GF-D8 (cell line): ENCODE data around the gene SMIM3.
"Not testable (repeated sequence)": the region's sequence is repeated elsewhere in the genome, so short reads cannot be mapped to it uniquely, and the experiment has no call there.

ENCODE experiments used
- DNase-seq: peaks from one replicate; lab custom pipeline; 2025; lab: John Stamatoyannopoulos, UW

The SMIM3 gene

DNA sequence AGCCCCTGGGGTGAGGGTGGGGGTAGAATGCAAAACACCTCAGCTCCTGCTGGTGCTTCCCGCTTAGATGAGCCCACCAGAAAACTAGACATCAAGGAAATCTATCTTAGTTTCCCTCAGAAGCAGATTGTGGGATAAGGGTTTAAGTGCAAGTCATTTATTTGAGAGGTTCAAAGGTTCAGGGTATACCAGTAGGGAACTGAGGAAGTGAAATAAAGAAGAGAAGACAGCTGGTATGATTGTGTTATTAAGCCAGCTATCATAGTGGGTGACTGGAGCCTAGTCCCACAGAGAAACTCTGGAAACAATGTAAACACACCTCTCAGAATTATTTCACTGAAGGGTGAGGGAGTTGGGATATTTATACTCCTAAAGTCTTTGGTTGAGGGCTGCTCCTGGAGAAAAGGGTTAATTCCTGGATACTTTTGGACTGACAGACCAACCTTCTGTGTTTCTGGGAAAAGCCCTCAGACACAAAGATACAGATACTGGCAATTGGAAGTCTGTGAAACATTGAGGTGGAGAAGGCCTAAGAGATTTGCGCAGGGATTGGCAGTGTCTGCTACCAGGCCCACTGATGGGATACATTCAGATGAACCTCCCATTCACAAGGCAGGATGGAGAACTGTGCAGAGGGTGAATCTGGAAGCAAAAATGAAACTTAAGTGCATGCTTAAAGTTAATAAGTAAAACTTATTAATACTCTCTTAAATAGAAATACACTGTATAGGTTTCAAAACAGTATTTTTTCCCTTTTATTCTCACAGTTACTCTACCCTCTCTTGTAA lies 13.4 kb upstream of the SMIM3 start:
- DNase-seq: peak; percentile 58

DNA sequence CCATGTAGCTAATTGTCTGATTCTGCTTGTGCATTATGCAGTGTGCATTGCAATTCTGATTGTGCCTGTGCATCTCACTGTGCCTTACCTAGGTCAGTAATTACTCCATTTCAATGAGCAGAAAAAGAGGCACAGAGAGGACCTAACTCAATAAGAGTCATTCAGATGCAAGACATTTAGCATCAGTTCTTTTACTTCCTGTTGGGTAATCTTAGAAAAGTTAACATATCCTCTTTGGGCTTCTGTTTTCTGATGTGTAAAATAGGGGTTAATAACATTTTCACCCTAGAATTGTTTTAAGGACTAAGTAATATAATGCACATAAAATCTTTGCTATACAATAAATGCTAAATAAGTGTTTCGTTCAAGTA lies 12.8 kb upstream of the SMIM3 start:
- DNase-seq: peak; percentile 48

DNA sequence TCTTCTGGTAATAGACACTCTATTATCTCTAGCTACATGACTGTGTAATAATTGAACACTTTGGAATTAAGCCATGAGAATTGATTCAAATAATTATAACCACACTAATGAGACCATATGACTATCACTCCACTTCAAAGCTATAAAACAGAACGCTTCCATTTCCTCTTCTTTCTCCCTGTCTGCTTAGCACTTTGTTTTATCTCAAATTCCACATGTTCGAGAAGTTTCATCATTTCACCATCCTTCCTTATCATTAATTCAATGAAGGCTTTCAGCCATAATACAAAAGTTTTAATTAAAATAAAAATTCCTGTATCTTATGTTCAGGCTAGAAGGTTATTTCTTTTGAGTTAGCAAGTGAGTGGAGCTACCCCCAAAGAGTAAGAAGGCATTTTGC lies 12.3 kb upstream of the SMIM3 start:
- peak; percentile 38 for DNase-seq

DNA sequence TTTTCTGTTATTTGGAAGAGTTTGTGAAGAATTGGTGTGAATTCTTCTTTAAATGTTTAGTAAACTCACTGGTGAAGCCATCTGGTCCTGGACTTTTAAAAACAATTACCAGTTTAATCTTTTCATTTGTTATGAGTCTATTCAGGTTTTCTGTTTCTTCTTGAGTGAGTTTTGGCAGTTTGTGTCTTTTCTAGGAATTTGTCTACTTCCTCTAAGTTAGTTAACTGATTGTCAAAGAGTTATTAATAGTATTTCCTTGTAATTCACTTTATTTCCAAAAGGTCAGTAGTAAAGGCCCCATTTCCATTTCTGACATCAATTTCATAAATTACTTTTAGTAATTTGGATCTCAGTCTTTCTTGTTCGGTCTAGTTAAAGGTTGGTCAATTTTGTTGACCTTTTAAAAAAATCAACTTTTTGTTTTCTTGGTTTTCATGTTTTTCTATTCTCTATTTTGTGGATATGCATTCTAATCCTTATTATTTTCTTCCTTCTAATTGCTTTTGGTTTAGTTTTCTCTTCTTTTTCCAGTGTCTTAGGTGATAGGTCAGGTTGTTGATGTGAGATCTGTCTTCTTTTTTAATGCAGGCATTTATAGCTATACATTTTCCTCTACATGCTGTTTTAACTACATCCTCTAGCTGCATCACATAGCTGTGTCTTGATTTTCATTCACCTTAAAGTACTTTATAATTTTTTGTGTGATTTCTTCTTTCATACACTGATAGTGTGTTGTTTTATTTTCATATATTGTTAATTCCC lies 7.3 kb upstream of the SMIM3 start:
- DNase-seq: peak; percentile 77

DNA sequence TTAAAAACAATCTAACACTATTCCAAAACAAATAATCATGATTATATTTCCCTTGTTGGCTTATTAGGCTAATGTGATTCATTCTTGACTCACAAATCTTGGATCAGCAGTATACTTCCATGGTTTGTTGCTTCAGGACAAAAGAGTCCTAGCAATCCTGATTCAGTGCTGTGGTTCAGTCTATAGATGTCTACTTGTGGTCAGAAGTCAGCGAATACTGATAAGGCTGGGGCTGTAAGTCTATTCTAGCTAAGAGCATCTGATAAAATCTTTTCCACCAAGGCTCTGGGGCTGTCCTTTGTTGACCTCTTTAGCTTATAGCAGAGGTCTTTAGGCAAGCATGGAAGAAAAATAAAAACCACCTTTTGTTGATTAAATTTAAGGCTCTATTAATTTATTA lies 4.4 kb upstream of the SMIM3 start:
- DNase-seq: peak; percentile 88

DNA sequence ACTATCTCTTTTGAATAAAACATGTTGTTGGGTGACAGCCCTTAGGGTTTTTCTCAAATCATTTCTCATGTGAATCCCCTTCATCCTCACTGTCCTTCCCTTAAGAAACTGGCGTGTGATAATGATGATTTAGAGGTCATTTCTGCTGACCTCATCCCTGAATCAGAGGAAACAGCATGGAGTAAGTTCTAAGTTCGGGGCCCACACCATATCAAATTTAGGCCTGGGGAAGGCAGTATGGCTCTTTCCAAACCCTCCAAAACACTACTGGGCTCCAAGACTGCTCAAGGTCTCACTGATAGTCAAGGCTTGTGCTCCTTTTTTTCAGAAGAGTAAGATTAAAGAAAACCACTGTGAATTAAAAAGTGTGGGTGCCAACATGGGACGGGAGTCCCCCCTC lies 872 bp upstream of the SMIM3 start:
- no peak for DNase-seq

DNA sequence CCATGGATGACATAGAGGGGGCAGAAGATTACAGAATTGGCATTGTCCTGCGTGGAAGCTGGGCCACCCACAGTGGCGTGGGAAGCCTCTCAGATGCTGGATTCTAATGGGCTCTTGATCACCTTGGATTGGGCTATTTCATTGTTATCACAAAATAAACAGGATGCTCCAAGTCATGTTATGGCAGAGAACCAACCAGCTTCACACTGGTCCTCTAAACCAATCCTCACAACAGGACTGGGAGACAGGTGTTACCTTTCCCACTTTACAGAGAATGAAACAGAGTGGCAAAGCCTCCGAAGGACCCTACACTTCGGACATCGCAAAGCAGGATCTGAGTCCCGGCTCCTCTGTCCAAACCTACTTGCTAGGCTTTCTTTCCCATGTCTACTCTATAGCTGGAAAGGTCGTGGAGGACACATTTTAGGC lies 455 bp upstream of the SMIM3 start:
- no peak for DNase-seq

DNA sequence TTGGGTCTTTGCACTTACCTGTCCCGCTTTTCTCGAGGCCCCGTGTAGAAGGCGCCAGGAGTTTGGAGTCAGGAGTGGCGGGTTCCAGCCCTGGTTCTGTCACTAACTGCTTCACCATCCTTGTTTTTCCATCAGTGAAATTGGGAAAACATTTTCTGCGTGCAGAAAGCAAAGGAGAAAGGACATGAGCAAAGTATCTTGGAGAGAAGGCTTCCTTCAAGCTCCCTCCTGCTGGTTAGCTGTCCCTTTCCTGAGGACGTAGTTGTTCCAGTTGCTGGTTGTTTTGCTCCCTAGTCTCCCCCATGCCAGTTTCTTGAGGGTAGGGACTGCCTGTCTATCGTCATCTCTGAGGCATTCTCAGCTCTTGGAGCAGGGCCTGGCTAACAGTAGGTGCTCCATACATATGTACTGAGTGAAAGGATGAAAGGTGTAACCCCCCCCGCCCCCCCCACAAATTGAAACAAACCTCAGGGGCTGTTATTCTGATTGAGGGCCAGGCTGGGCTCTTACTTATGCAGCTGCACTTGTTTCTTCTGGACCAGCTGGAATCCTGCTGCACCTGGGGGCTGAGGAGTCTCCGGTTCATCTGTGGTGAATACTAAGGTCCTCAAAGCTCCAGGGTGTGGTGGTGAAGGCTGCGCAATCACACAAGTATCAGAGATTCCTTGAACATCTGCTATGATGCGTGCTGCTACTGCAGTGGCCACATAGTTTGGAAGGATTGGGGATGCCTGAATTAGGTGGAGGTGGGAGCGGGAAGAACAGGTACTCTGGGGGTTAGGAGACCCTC lies 1.0 kb downstream of the SMIM3 start:
- peak; percentile 73 for DNase-seq

DNA sequence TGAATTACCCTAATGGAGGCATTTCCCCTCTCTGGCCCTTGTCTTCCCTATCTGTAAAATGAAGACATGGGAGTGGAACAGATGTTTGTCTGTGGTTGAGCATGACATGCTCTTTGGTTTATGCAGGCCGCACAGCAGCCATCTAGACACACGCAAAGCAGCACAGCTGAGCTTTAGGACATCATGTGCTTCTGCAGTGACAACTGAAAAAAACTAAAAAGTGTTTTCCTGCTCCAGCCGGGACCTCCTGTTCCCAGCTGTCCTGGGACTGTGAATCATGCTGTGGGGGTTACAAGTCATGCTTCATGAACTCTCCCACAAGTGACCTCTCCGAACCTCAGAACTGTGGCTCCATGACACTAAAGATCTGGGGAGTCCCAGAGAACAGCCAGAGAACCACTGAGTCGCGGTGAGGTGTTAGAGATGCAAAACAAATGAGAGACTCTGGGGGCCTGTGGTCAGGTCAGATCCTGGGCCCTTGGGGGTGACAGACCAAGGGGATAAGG lies 1.7 kb downstream of the SMIM3 start:
- peak; percentile 79 for DNase-seq

DNA sequence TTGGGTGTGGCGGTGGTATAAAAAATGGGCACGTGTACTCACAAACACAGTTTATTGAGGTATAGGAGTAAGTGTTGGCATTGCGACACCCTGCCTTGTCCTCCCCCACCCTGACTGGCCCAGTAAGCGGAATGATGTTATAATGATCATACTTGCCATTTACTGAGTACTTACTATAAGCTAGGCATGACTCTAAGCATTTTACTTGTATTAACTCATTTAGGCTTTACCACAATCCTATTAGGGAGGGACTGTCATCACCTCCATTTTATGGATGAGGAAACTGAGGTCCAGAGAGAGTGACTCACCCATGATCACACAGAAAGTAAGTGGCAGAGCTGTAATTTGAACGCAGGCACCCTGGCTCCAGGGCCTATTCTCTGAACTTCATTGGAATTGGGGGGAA lies 2.3 kb downstream of the SMIM3 start:
- no peak for DNase-seq

DNA sequence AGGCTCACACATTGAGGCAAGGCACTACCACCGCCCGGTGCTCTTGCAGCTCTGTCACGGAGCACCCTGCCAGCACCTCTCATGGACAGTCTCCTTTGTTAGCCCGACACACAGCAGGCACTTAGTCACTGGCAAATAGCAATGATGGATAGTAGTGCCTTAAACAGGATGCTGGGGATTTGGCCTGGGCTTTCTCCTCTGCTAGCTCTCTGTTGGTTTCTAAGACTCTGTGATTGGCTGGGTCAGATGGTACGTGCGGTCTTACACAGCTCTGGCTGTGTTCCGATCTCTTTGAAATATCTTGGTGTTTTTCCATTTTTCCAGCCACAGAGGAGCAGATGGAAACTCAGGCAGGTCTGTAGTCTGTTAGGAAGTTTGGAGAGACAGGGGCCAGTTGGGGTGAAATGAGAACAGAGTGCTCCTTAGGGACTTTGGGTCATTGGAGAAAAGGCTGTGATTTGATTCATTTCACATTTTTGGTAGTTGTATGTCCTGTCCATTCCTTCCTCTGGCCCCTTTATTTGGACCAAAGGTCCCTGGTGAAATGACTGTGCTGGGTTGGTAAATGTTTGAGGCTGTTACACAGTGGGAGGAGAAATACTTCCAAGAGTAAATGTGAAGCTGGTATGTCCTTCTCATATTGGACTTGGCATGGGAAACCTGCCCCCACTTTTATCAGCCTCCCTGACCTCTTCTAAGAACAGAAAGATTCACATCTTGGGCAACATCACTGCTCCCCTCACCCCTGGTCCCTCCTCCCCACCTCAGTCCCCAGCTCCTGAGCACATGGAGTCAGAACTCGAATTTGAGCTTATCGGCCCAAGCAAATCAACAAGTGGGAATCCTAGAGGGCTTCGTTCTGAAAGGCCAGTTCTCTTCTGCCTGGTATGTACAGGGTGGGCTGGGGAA lies 3.4 kb downstream of the SMIM3 start:
- DNase-seq: no peak

DNA sequence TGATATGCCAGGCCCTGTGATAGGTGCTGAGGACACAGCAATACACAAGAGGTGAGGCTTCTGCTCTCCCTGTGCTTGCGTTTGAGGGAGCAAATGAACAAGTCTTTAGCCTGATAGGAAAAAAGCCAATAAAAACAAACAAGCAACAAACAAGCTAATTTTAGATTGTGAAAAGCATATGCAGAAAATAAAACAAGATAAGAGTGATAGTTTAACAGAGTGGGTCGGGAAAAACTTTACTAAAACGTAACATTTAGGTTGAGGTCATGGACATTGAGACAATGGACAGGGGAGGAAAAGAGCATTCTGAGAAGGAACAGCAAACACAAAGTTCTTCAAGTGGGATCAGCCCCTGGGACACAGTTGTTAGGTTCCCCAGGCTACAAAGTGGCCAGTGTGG lies 4.3 kb downstream of the SMIM3 start:
- no peak for DNase-seq

DNA sequence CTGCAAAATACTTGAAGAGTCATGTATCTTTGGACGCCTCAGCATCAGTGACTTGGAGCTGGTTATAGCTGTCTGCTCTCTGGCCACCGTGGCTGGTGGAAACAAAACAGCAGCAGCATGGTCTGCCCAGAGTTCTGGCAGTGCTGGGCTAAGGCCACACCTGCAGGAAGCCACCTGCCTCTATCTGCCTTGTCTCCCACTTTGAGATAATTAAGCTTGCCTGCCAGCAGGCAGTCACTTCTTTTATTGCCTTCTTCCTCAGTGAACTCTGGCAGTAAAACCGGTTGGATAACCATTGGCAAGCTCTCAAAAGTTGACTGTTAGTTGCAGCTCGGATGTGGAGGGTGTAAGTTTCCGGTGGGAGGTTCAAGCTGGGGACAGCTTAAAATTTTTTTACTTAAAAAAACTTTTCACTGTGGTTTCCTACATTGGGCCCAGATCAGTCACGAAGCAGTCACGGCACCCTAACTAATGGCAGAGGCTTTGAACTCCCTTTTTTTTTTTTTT lies 4.9 kb downstream of the SMIM3 start:
- peak; percentile 99 for DNase-seq

DNA sequence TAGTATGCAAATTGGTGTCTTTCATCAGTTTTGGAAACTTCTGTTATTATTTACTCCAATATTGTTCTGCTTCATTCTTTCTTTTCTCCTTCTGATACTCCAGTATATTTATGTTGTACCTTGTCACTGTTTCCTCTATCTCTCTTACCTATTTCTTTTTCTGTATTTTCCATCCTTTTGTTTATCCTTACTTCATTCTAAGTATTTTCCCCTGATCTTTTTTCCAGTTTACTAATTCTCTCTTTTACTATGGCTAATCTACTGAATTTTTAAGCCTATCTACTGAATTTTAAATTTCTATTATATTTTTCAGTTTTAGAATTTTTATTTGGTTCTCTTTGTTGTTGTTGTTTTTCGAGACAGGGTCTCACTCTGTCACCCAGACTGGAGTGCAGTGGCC lies 7.4 kb downstream of the SMIM3 start:
- no peak for DNase-seq

DNA sequence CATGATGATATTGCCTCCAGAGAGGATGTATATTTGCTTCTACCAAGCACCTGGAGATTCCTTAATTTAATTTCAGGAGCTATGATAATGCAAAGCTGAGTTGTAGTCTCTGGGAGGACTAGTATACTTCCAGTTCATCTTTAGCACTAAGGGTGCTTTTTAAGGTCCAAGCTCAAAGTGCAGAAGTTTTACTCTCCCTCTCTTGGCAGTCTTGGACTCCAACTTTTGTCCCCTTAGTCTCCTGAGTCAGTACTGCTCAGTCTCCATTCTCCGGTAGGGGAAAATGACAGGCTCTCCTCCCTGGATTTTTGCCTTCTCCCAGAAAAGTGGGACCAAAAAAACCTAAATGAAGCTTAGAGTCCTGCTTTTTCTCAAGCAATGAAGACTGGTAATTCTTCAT lies 8.3 kb downstream of the SMIM3 start:
- DNase-seq: no peak

DNA sequence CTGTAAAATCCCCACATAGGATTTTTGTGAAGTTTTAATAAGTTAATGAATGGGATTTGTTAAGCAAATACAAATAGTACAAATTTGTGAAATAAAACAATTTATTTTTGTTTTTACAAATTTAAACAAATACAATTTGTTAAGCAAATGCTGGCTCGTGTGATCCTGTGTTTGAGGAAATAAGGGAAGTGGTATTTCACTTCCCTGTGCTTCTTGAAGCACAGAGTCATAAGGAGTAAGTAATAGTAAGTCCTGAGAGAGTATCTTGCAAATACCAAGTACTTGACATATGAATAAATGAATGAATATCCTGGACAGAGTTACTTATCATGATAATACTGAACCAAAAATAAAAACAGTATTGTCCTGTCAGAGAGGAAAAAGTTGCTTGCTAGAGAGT lies 9.1 kb downstream of the SMIM3 start:
- peak; percentile 30 for DNase-seq

DNA sequence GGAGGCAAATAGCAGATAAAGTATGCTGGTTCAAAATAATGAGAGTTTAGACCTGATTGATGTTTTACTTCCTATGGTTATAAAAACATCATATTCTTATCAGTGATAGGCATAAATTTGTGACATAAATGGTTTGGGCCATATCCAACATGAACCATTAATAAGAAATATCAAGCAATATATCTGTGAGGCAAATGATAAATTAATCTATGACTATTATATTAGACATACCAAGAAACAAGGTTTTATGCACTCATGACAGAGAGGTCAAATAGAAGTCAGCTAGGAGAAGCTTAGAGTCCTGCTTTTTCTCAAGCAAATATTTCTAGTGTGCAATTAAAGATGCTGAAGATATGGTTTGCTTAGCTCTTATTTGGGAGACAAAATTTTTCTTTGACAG lies 10.4 kb downstream of the SMIM3 start:
- DNase-seq: no peak

DNA sequence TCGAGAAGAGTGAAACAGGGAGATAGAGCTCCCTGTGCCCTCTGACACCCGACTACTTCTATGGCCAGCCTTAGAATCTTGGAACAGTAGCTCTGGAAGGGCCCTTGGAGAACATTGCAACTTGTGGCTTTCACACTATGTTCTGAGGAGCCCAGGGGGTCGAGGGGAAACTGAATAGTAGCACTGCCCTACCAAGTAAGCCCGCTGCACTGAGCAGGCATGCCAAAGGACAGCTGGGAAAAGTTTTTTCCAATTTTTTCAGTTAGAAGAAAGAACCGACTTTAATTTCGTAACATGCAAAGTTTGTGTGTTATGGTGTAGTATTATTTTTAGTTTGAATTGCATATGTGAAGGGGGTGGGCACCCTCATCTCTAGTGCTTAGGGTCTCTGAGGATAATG lies 10.9 kb downstream of the SMIM3 start:
- no peak for DNase-seq

DNA sequence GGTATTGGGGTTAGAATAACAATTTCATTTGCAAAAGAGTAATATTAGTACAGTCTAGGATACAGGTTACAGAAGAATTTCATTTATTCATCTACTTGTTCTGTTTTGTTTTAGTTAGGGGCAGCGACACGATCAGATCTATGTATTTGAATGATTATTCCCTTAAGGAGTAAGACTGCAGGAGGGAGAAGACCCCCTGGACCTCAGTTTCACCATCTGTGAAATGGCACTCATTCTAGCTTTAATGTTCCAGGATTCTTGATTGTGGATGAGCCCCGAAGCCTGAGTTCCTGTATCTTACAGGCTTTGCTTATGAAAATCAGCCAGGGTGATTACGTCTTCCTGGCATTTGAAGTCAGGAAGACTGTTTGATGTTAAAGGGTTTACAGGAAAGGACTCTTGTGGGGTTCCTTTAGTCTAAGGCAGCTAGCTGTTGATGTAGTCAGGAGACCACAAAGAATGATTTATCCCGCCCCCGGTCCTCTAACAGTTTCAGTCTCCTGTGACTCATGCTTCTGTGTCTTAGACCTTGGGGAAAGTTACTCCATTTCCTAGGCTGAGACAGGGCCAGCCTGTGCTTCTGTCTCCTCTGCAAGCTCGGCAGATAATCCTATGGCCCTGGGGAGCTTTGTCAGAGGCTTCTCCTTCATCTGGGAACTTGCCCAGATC lies 11.5 kb downstream of the SMIM3 start:
- peak; percentile 82 for DNase-seq

DNA sequence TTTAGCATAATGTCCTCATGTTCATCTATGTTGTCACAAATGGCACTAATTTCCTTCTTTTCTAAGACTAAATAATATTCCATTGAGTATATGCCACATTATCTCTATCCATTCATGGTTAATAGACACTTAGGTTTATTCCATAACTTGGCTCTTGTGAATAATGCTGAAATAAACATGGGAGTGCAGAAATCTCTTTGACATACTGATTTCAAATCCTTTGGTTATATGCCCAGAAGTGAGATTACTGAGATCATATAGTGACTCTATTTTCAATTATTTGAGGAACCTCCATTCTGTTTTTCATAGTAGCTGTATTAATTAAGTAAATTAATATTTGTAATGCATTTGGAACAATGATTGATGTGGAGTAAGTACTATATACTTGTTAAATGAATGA lies 13.0 kb downstream of the SMIM3 start:
- DNase-seq: no peak

DNA sequence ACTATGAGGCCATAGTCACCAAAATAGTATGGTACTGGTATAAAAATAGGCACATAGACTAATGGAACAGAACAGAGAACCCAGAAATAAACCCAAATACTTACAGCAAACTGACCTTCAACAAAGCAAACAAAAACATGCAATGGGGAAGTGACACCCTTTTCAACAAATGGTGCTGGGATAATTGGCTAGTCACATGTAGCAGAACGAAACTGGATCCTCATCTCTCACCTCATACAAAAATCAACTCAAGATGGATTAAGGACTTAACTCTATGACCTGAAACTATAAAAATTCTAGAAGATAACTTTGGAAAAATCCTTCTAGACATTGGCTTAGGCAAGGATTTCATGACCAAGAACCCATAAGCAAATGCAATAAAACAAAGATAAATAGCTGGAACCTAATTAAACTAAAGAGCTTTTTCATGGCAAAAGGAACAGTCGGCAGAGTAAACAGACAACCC lies 14.9 kb downstream of the SMIM3 start:
- DNase-seq: not testable (repeated sequence)
